ENCODE data around the gene SCARB2.

The SCARB2 gene

GRCh38 chr4:76197971-76198410 lies 15.6 kb downstream of the SCARB2 start:
- DNase-seq, result no peak

- DNase-seq, result no peak
These were observed 16.4 kb downstream of the SCARB2 start for GRCh38 chr4:76197031-76197743.

GRCh38 chr4:76196376-76196775 lies 17.2 kb downstream of the SCARB2 start:
- DNase-seq, result no peak

GRCh38 chr4:76195326-76195725 lies 18.3 kb downstream of the SCARB2 start:
- DNase-seq, result no peak

- DNase-seq, result no peak
These were observed 19.3 kb downstream of the SCARB2 start for GRCh38 chr4:76194325-76194724.

- no peak for DNase-seq
These were observed 21.4 kb downstream of the SCARB2 start for GRCh38 chr4:76192236-76192635.

- no peak for DNase-seq
These were observed 25.1 kb downstream of the SCARB2 start for GRCh38 chr4:76188557-76188956.

- DNase-seq, result no peak
These were observed 25.5 kb downstream of the SCARB2 start for GRCh38 chr4:76188149-76188548.

GRCh38 chr4:76187152-76187551 lies 26.5 kb downstream of the SCARB2 start:
- DNase-seq, result no peak

- DNase-seq, result no peak
These were observed 31.2 kb downstream of the SCARB2 start for GRCh38 chr4:76182463-76182862.

GRCh38 chr4:76179398-76180318 lies 34.0 kb downstream of the SCARB2 start:
- DNase-seq, result peak; percentile 83

- DNase-seq, result no peak
These were observed 35.3 kb downstream of the SCARB2 start for GRCh38 chr4:76178296-76178695.

- no peak for DNase-seq
These were observed 35.9 kb downstream of the SCARB2 start for GRCh38 chr4:76177709-76178108.

GRCh38 chr4:76175336-76175735 lies 38.3 kb downstream of the SCARB2 start:
- no peak for DNase-seq

GRCh38 chr4:76174216-76174615 lies 39.4 kb downstream of the SCARB2 start:
- DNase-seq, result no peak

- no peak for DNase-seq
These were observed 44.9 kb downstream of the SCARB2 start for GRCh38 chr4:76168688-76169087.

GRCh38 chr4:76166480-76166879 lies 47.1 kb downstream of the SCARB2 start:
- DNase-seq, result no peak

GRCh38 chr4:76160355-76160754 lies 53.3 kb downstream of the SCARB2 start:
- no peak for DNase-seq

GRCh38 chr4:76156635-76157034 lies 57.0 kb downstream of the SCARB2 start:
- no peak for DNase-seq

GRCh38 chr4:76155979-76156378 lies 57.6 kb downstream of the SCARB2 start:
- no peak for DNase-seq

GRCh38 chr4:76153356-76153755 lies 60.3 kb downstream of the SCARB2 start:
- DNase-seq, result no peak

- DNase-seq, result peak; percentile 96
These were observed 65.3 kb downstream of the SCARB2 start, which contains the start of gene NUP54 for GRCh38 chr4:76148142-76148865. Gene NUP54 (minus strand): TSS chr4:76148397. CDS start chr4:76148374, 23 bp downstream.

- DNase-seq, result peak; percentile 21
These were observed 66.0 kb downstream of the SCARB2 start for GRCh38 chr4:76147454-76148141.

All from stimulated activated CD4-positive, alpha-beta T cell treated with anti-CD3 and anti-CD28 coated beads, Interleukin-4, amount 100 ng/mL, for 1 hour (primary cell).